HCT116 (cell line): ENCODE data around the gene NRP1. TPM values are rescaled to one million over a fixed set of nuclear protein-coding genes. Genes with fewer than 3 reads are reported as not detected.

Source experiments
- ATAC-seq: fragments of 200-7000 bp; cut with Tn5 transposase; 2 replicates; pipeline ENCODE4 v1.9.1; 2020; ENCODE audit warnings: mild to moderate bottlenecking, moderate library complexity
- BruUV-seq: library from RNA; stranded (reverse); fragments of 400-500 nt; replicated peaks from 2 replicates; lab custom pipeline; 2021; lab: Mats Ljungman, UMichigan
- CTCF ChIA-PET: fragments of 300-600 bp; sonication (Branson Sonifier 250); formaldehyde crosslinking; loops from one replicate; lab custom pipeline; 2021; ENCODE audit warnings: antibody characterized with exemption; lab: Charles Lee
- POLR2A ChIA-PET: fragments of 300-600, 350-600 bp; sonication (Branson Sonifier 250); formaldehyde crosslinking; loops from one replicate; lab custom pipeline; 2021; ENCODE audit warnings: antibody characterized with exemption; lab: Charles Lee
- RAD21 ChIA-PET, 2 experiments: fragments of 300-600 bp; sonication (Branson Sonifier 250); formaldehyde crosslinking; loops; one replicate each; lab custom pipeline; 2023; ENCODE audit warnings: low total read pairs in 2 of 2; ENCODE audit not compliant: uncharacterized antibody in 2 of 2, unreplicated experiment in 2 of 2, low non-redundant PET in 1 of 2; lab: Charles Lee
- DNase-seq: peaks from one replicate; pipeline ENCODE4 v3.0.0-alpha.2; 2010; ENCODE audit warnings: low read depth, low spot score
- H2AFZ ChIP-seq: fragments of 200-600 bp; shearing (Covaris generic), sonication (generic); 2 replicates; pipeline ENCODE4 v1.6.1; 2017; ENCODE audit warnings: low read depth, mixed run types, mixed read lengths, antibody characterized with exemption, low read length; ENCODE audit not compliant: poor library complexity, severe bottlenecking
- H3K27ac ChIP-seq: 2 replicates; pipeline ENCODE4 v1.5.1; 2012; ENCODE audit warnings: low read depth, low read length
- H3K27me3 ChIP-seq: fragments of 200-600 bp; sonication (generic); 2 replicates; pipeline ENCODE4 v1.6.1; 2016; ENCODE audit warnings: mixed run types, low read length, mixed read lengths; ENCODE audit not compliant: insufficient read depth
- H3K36me3 ChIP-seq, 2 experiments: fragments of 200-500 bp in 1 of 2; fragments of 200-600 bp in 1 of 2; sonication (Bioruptor generic) in 1 of 2; sonication (generic) in 1 of 2; 2 replicates each; pipeline versions ENCODE4 v1.5.1 to v1.6.1; 2014 to 2016; ENCODE audit warnings: low read length in 2 of 2, inconsistent platforms in 1 of 2, mixed read lengths in 1 of 2, mixed run types in 1 of 2; ENCODE audit not compliant: insufficient read depth in 2 of 2, control insufficient read depth in 1 of 2
- H3K4me1 ChIP-seq, 2 experiments: fragments of 200-600 bp in 1 of 2; sonication (generic) in 1 of 2; 2 replicates each; pipeline versions ENCODE4 v1.5.1 to v1.6.1; 2012 to 2017; ENCODE audit warnings: low read length in 2 of 2, inconsistent platforms in 1 of 2, mild to moderate bottlenecking in 1 of 2, mixed read lengths in 1 of 2, mixed run types in 1 of 2, moderate library complexity in 1 of 2; ENCODE audit not compliant: insufficient read depth in 2 of 2, control insufficient read depth in 1 of 2
- H3K4me2 ChIP-seq: fragments of 200-600 bp; sonication (generic); 2 replicates; pipeline ENCODE4 v1.6.1; 2017; ENCODE audit warnings: mixed run types, low read length, mixed read lengths
- H3K4me3 ChIP-seq, 2 experiments: fragments of 200-600 bp in 1 of 2; sonication (generic) in 1 of 2; replicated peaks in 1 of 2; 2 replicates each; pipeline ENCODE4 v1.5.1; 2011 to 2016; ENCODE audit warnings: low read length in 2 of 2, control low read depth in 1 of 2, low read depth in 1 of 2, mild to moderate bottlenecking in 1 of 2, mixed read lengths in 1 of 2, mixed run types in 1 of 2
- H3K79me2 ChIP-seq: fragments of 200-600 bp; sonication (generic); 2 replicates; pipeline ENCODE4 v1.6.1; 2017; ENCODE audit warnings: mild to moderate bottlenecking, mixed run types, low read length, moderate library complexity, mixed read lengths; ENCODE audit not compliant: insufficient read depth
- H3K9ac ChIP-seq: fragments of 200-600 bp; sonication (generic); 2 replicates; pipeline ENCODE4 v1.6.1; 2016; ENCODE audit warnings: low read length, mixed read lengths
- H3K9me2 ChIP-seq: fragments of 200-600 bp; sonication (generic), shearing (Covaris generic); 2 replicates; pipeline ENCODE4 v1.6.1; 2017; ENCODE audit warnings: mixed run types, mild to moderate bottlenecking, moderate library complexity; ENCODE audit not compliant: insufficient read depth
- H3K9me3 ChIP-seq, 2 experiments: fragments of 200-500 bp in 1 of 2; fragments of 200-600 bp in 1 of 2; sonication (Bioruptor generic) in 1 of 2; sonication (generic) in 1 of 2; 2 replicates each; pipeline ENCODE4 v1.6.1; 2014 to 2017; ENCODE audit warnings: low read length in 2 of 2, mixed read lengths in 2 of 2, inconsistent platforms in 1 of 2, low read depth in 1 of 2, mild to moderate bottlenecking in 1 of 2, mixed run types in 1 of 2, moderate library complexity in 1 of 2; ENCODE audit not compliant: control insufficient read depth in 1 of 2, insufficient read depth in 1 of 2
- H4K20me1 ChIP-seq: fragments of 200-600 bp; sonication (generic), shearing (Covaris generic); 2 replicates; pipeline ENCODE4 v1.6.1; 2017; ENCODE audit warnings: mixed run types, mild to moderate bottlenecking, moderate library complexity; ENCODE audit not compliant: insufficient read depth
- ATF3 ChIP-seq: IDR thresholded peaks from 2 replicates; pipeline ENCODE4 v1.6.1; 2012
- CBX3 ChIP-seq: IDR thresholded peaks from 2 replicates; pipeline ENCODE4 v1.6.1; 2012; ENCODE audit warnings: low read depth
- CEBPB ChIP-seq: IDR thresholded peaks from 2 replicates; pipeline ENCODE4 v1.6.1; 2012; ENCODE audit warnings: low read depth
- EZH2 ChIP-seq: fragments of 200-600 bp; sonication (generic); IDR thresholded peaks from 2 replicates; pipeline ENCODE4 v1.6.1; 2017; ENCODE audit warnings: antibody characterized with exemption, mixed run types
- EZH2phosphoT487 ChIP-seq: fragments of 200-600 bp; IDR thresholded peaks from 2 replicates; pipeline ENCODE4 v1.6.1; 2018; ENCODE audit warnings: antibody characterized with exemption, borderline replicate concordance
- FOSL1 ChIP-seq: IDR thresholded peaks from 2 replicates; pipeline ENCODE4 v1.6.1; 2012; ENCODE audit warnings: low read depth
- POLR2A ChIP-seq: IDR thresholded peaks from 2 replicates; pipeline ENCODE4 v1.7.0; 2011; ENCODE audit warnings: borderline replicate concordance; ENCODE audit not compliant: insufficient read depth, insufficient read length; ENCODE audit errors: extremely low read depth
- POLR2AphosphoS5 ChIP-seq: IDR thresholded peaks from 2 replicates; pipeline ENCODE4 v1.6.1; 2011; ENCODE audit warnings: mild to moderate bottlenecking, low read depth, low read length, moderate library complexity
- RAD21 ChIP-seq: IDR thresholded peaks from 2 replicates; pipeline ENCODE4 v1.6.1; 2012; ENCODE audit warnings: low read depth, mild to moderate bottlenecking
- REST ChIP-seq: IDR thresholded peaks from 2 replicates; pipeline ENCODE4 v1.6.1; 2012; ENCODE audit warnings: low read depth
- SRF ChIP-seq: IDR thresholded peaks from 2 replicates; pipeline ENCODE4 v1.6.1; 2012; ENCODE audit warnings: low read depth
- TCF7L2 ChIP-seq: IDR thresholded peaks from 2 replicates; pipeline ENCODE4 v1.7.0; 2011; ENCODE audit warnings: borderline replicate concordance, inconsistent platforms; ENCODE audit not compliant: insufficient read depth, insufficient read length; ENCODE audit errors: extremely low read depth
- YY1 ChIP-seq: IDR thresholded peaks from 2 replicates; pipeline ENCODE4 v1.6.1; 2011; ENCODE audit warnings: low read length, low read depth, moderate library complexity, mild to moderate bottlenecking; ENCODE audit not compliant: insufficient replicate concordance; ENCODE audit errors: extremely low read depth
- ZBTB33 ChIP-seq: IDR thresholded peaks from 2 replicates; pipeline ENCODE4 v1.6.1; 2011; ENCODE audit warnings: mild to moderate bottlenecking, low read length, moderate library complexity; ENCODE audit not compliant: insufficient replicate concordance; ENCODE audit errors: extremely low read depth
- ZFX ChIP-seq: fragments of 450-650 bp; IDR thresholded peaks from 2 replicates; pipeline ENCODE4 v1.6.1; 2017
- ZNF274 ChIP-seq: fragments of 200-500 bp; sonication (Bioruptor generic); IDR thresholded peaks from 2 replicates; pipeline ENCODE4 v1.6.1; 2014; ENCODE audit warnings: mild to moderate bottlenecking, low read depth, low read length, inconsistent platforms
- intact Hi-C: fragments of 100-400 bp; cut with micrococcal nuclease; formaldehyde crosslinking; loops from 2 replicates; pipeline ENCODE4 v1.10.0; 2022
- total RNA-seq: library from RNA; stranded (reverse); gene quantifications from one replicate; pipeline ENCODE4 v1.2.1, GENCODE V29; 2021; ENCODE audit not compliant: unreplicated experiment

The NRP1 gene
- total RNA-seq, 1 experiment from 2014 or later = 3.8 TPM

- Histone ChIP-seq H3K4me1 (peaks cover 0 to 4% of the 10 kb centered on the region in 2 experiments; a peak in 1 of 4 replicates), H3K9me2 (no peaks in the 10 kb centered on the region), H3K27me3 (no peaks in the 10 kb centered on the region), H3K4me2 (no peak overlapping the region), H3K27ac (no peak overlapping the region), H3K79me2 (no peaks in the 10 kb centered on the region), H3K9me3 (no peaks in the 10 kb centered on the region), H3K36me3 (no peaks in the 10 kb centered on the region), H3K4me3 (no peak overlapping the region), H4K20me1 (no peaks in the 10 kb centered on the region), H3K9ac (no peak overlapping the region), H2AFZ (no peak overlapping the region)
- ChIA-PET RAD21 (no interaction called here), POLR2A (no interaction called here), CTCF (no interaction called here)
- no peak for TF ChIP-seq YY1
- no TSS peak for BruUV-seq
- ATAC-seq (no peak), DNase-seq (no peak)
- intact Hi-C loops = loop anchor here (10.0 kb wide), 1 partner anchor 134 kb away; no protein-coding TSS in a partner anchor
Measured at GRCh38 chr10:33190406-33190805, 144.1 kb downstream of the NRP1 start.

GRCh38 chr10:33189808-33190207, 144.7 kb downstream of the NRP1 start:
- no peak for ATAC-seq
- H3K79me2 ChIP-seq = no peaks in the 10 kb centered on the region
- TF ChIP-seq CBX3 = no peak
- TF ChIP-seq ZBTB33 = no peak
- no peak for TF ChIP-seq EZH2phosphoT487
- no peak for TF ChIP-seq SRF
- no peak for TF ChIP-seq ZNF274
- TF ChIP-seq YY1 = no peak
- TF ChIP-seq FOSL1 = no peak
- no peak for TF ChIP-seq ZFX
- no peak for TF ChIP-seq REST
- no peak for TF ChIP-seq TCF7L2
- no peak for TF ChIP-seq ATF3
- no peak for TF ChIP-seq POLR2A
- TF ChIP-seq POLR2AphosphoS5 = no peak
- TF ChIP-seq CEBPB = no peak
- TF ChIP-seq RAD21 = no peak
- TF ChIP-seq EZH2 = no peak

More at GRCh38 chr10:33189808-33190207, 144.7 kb downstream of the NRP1 start:
- no peak for DNase-seq
- Histone ChIP-seq H3K27me3 (no peaks in the 10 kb centered on the region), H3K4me2 (no peak overlapping the region), H3K4me1 (peaks cover 0 to 4% of the 10 kb centered on the region in 2 experiments; a peak in 1 of 4 replicates), H3K4me3 (no peak overlapping the region), H3K27ac (no peak overlapping the region), H4K20me1 (no peaks in the 10 kb centered on the region), H3K36me3 (no peaks in the 10 kb centered on the region), H3K9me3 (no peaks in the 10 kb centered on the region), H2AFZ (no peak overlapping the region), H3K9ac (no peak overlapping the region), H3K9me2 (no peaks in the 10 kb centered on the region)
- BruUV-seq = no TSS peak
- ChIA-PET POLR2A (no interaction called here), RAD21 (no interaction called here), CTCF (no interaction called here)
- intact Hi-C loops = loop anchor here (10.0 kb wide), 1 partner anchor 135 kb away; no protein-coding TSS in a partner anchor
